NCI-H128 (cell line): ENCODE measurements around the gene KLHL3.

Experiments
- DNase-seq: peaks from one replicate; lab custom pipeline; 2025; ENCODE audit not compliant: unreplicated experiment; lab: John Stamatoyannopoulos, UW

The KLHL3 gene

DNA sequence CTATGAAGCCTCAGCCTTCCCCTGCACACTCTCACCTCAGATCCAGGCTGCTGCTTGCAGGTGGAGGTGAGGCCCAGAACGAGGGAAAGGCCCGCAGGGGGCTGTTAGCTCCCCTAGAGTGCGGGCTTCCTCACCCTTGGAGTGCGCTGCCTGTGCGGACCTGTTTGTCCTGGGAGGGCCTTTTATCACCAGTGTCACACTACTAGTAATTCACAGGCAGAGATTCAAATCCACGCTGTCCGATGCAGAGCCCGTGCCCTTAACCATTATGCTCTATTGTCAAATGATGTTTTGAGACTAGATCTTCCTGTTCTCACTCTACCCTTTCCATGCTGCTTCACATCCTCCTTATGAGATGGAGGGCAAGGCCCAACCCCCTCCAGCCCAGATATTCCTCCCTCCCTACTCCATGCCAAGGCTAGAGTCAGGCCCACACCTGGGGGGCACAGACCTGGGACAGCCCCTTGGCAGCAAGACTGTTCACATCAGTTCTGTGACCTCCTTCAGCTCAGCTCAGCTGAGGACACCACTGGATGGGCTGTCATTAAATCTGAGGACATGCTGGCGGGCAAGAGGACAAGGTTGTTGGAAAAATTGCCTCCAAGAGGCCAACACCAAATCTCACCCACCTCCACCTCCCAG lies 124.0 kb downstream of the KLHL3 start:
- DNase-seq: no peak

DNA sequence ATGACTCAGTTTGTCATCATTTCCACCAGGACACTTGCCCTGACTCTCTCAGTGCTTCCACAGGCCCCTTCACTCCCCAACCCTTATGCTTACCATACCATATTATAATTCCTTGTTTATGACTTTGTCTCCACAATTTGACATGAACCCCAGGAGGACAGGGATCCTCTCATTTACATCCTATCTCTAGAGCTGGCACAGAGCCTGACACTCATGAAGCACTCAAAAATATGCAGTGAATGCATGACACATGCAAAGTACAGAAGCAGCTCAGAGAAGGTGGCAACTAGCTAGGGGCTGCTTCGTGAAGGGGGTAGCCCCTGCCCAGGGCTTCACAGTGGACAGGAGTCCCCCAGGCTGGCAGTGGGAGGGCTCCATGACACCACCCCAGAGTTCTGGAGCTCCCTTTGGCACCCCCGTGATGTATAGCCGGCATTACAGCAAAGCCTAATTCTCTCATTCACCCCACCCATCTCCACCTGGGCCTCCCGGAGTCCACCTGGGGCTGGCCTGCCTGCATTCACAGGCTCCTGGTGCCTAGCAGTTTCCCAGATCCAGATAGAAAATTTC lies 124.8 kb downstream of the KLHL3 start:
- no peak for DNase-seq

DNA sequence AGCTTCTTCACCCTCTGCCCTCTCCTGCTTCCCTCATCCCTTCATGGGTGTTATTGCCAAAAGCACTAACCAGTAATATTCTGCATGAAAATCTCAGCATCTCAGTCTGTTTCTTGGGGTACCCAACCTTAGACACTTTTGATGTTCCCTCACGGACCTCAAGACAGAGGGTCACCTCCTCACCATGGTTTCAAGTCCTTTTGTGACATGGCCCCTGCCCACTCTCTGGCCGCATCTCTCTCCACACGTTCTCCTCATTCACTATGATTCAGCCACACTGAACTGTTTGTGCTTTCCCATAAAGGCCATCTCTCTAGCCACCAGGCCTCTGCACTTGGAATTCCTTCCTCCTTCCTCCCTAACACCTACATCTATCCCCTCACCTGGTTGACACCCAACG lies 125.3 kb downstream of the KLHL3 start:
- DNase-seq: no peak

DNA sequence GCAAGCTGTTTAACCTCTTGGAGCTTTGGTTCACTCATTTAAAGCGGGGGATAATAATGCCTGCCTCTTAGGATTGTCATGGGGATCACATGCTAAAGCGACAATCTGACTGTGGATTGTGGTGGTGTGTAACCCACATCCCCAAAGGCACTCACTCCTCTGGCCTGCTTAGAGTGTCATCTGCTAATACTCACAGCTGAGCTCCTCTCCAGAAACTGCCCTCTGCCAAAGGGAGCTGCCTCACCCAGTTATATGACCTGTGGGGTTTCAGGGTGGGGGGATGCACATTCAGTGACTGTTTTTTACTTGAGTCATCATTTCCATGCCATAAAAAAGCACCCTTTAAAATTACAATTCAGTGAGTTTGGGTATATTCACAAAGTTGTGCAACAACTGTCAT lies 126.8 kb downstream of the KLHL3 start:
- DNase-seq: no peak

DNA sequence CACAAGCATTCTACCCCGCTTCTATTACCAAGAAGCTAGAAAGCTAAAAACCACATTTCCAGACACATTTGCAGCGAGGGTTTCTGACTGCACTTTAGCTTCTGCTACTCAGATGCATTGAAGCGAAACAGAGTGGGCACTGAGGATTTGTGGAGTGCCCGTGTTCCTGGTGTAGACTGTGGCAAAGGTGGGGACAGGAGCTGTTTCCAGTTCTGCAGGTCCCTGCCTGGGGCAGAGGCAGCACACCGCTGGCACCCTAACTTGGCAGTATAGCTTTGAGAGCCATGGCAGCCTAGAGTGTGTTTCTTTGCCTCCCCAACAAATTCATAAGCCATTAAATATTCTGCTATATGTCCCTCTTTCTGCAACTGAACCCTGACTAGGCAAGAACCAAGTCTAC lies 128.1 kb downstream of the KLHL3 start:
- DNase-seq: no peak

DNA sequence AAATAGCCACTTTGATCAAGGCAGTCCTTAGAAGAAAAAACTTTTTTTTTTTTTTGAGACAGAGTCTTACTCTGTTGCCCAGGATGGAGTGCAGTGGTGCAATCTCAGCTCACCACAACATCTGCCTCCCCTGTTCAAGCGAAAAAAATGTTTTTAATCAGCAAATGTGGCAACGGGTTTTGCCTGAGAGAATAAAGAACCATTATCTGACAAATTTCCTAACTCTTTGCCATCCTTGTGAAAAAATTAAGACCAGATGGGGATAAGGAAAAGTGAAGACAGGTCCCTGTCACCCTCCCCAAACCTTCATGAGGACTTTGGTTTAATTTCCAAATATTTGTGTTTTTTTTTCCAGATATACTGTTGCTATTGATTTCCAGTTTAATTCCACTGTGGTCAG lies 129.5 kb downstream of the KLHL3 start:
- DNase-seq: no peak

DNA sequence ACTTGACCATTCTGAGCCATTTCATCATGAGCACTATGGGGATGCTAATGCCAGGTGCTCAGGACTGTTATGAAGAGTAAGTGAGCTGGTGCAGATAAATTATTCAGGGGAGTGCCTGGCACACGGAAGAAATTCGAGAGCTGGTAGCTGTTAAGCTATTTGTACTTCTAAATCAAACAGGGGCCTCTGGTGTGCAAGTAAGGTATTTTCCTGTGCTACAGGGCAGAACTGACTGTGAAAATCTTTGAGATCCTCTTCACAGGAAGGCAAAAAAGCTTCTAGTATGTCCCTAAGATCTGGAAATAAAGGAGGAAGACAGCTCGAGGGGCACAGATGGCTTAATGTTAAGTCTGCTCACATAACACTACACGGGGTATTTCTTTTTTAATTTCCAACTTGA lies 130.5 kb downstream of the KLHL3 start:
- DNase-seq: no peak

DNA sequence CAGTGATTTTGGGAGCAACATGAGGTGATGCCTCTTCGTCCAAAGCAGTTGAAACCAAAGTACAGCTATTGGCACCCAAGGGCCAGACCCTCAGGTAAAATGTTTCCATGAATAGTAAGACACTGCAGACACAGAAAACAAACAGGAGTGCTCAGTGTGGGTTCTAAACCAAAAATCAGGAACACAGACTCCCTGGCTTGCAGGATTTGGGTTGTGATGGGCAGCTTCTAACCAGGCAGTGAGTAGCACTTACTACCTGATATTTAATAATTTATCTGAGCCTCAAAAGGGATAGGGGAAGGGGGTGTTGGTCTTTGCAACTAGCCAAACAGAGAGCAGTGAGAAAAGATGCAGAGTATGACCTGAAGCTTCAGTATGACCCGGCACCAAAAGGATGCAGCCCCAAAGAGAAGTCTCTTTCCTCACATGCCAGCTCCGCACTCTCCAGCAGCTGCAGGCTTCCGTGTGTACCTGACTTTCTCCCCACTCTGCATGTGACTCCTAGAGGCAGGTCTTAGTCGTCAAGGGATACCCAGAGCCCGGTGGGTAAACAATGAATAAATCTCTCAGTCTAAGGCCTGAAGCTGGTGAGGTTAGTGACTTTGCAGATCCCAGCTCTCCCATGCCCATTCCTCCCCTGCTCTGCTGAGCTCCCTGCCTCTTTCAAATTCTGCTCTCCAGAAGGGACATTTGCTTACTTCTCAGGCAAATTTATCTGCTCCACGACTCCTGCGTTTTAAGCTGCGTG lies 131.4 kb downstream of the KLHL3 start:
- no peak for DNase-seq

DNA sequence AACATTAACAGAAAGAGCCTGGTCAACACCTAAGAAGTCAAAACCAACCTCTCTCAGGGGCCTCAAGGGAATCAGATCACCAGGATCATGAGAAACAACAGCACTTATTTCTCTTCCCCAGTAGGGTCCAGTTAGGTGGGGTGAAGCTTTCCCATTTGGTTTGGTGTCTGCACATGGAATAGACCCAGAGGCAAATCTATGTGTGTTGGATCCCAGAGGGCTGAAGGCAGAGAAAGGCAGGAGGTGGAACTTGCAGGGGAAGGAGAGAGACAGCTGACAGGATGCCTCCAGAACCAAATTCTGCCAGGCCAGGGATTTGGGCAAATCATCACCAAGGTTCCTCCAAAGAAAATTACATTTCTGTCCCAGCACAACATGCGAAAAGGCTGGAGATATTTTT lies 132.0 kb downstream of the KLHL3 start:
- no peak for DNase-seq

DNA sequence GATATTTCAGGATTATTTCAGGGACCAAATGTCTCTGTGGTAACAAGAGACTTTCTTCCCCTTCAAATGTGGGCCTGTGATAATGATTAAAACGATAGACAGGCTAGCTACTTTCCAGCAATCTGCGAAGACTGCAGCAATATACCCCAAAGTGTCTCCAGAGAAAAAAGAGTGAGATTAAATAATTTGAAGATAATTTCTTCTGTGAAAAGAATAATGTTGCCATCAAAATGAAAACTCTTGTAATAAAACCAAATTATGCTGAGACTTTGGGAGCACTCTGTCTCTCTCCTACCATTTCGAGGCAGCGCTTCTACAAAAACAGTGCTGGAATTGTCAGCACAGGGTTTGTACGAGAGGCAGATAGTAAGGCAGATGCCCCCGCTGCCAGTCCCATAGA lies 132.5 kb downstream of the KLHL3 start:
- no peak for DNase-seq

DNA sequence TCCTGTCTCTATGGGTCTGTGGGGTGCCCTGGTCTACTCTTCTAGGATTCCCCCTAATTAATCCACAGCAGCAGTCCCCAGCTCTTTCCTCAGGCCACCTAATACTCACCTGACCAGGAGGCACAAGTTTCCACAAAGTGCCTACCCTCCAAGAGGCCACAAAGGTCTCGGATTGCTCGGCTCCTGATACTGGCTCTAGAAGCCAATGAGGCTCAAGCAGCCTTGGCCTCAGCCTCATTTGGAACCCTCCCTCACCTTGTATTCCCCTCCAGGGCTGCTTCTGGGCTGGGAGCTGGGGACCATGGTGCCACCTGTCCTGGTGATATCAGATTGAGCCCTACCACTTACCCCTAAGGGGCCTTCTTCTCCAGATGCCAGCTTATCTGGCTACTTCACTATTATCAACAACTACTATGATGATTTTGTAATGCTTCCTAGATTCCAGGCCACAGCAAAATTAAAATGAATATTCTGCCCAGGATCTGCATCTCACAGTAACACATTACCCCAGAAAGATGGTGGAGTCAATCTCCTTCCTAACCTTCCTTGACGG lies 133.1 kb downstream of the KLHL3 start:
- no peak for DNase-seq

DNA sequence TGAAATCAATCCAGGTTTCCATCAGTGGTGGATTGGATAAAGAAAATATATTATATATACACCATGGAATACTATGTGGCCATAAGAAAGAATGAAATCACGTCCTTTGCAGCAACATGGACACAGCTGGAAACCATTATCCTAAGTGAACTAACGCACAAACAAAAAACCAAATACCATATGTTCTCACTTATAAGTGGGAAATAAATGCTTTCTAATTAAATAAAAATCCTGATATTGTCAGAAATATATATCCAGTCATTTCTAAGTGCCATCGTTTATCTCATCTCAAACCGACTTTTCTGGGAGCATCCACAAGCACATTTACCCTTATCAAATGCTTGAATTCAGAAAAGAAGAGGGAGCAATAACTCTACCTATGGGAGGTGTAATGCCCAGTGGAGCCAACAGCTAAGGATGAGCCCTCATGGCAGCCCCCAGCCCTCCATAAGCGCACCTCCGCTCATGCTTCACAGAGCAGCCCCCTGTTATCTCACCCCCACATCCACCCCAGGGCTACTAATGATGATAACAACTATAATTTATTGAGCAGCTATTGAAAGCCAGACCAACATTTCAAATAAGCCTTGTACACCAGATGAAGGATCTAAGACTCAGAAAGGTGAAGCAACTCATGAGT lies 135.0 kb downstream of the KLHL3 start:
- DNase-seq: no peak

DNA sequence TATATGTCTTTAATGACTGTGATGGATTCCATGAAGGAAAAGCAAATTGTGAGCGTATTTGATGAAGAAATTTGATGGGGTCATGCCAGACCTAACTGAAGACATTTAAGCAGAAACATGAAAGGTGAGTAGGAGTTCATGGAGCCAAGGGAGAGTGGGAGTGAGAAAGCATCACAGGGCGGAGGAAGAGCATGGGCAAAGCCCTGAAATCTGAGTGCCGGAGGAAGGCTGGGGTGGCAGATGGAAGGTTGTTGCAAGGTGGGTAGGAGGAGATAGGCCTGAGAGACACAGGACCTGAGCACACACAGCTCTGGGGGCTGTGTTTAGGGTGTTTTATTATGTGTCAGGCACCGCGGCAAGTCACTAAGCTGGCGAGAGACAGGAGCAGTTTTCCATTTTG lies 136.4 kb downstream of the KLHL3 start:
- DNase-seq: no peak

DNA sequence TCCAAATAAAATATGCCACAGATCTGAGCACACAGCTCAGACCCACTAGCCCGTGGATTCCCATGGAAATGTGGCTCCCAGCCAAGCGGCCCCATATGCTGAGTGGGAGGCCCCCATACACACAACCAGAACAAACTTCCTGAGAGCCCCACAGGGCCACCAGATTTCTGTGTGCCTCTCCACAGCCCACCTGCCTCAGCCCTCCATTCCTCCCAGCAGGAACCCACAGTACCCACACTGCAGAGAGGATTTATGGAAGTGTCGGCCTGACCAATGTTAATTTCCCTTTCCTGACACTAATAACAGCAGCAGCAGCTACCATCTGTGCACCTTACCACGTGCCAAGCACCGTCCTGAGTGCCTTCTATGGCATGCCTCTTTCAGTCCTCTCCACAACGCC lies 137.5 kb downstream of the KLHL3 start:
- no peak for DNase-seq

DNA sequence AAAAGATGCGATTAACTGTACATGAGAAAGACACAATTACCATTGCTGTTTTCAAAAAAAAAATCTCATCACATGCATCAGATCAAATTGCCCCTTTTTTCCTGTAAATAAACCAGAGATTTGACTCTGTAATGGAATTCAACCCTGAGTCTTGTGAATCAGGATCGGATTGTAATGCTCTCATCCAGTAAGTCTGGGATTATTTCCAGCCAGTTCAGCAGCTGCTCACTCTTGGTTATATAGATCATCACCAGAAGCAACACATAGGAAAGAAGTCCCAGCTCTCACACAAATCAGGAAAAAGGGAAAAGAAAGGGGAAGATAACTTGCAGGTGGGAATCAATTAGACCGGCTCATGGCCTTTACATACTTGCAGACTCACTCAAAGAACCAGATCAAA lies 138.9 kb downstream of the KLHL3 start:
- no peak for DNase-seq

DNA sequence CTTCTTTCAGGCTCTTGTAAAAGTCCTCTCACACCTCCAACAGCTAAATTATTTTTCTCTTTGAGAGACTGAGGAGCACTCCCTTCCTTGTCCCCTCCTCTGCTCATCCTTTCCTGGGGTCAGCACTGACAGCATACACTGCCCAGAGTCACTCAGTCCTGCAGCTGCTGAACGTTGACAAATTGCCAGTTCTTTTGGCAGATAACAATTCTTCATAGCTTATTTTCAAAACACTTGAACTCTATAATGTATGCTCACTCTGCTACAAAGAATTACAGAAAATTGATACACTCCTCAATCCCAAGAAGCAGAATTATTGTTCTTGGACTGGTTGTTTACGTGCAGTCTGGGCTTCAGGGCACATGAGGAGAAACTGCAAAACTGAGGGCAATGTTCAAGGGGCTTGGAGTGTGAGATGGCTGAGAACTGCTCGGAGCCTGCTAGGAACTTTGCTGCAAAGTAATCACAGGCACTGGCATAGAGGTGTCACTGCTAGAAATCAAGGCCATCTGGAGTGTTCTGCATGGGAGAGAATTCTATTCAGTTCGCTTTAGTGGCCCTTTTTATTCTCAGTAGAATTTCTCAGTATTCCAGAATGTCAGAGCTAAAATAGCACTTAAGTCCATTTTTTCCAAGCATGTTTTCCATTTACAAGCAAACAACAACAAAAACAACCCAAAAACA lies 140.4 kb downstream of the KLHL3 start:
- no peak for DNase-seq

DNA sequence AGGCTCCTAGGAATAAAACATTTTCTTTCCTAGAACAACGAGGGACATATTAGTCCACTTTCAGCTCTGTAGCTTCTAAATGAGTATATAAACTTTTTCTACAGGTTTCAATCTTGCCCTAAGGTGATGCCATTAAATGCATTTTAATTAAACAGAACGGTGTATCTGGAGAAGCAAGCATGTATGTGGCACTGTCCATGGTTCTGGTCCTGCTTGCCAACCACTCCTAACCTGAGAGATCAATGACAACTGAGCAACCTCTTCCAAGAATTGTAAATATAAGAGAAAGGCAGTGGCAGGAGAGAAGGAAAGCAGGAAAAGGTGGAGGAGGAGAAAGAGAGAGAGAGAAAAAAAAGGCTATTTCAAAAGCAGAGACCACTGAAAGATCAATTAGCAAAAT lies 141.2 kb downstream of the KLHL3 start:
- DNase-seq: no peak

DNA sequence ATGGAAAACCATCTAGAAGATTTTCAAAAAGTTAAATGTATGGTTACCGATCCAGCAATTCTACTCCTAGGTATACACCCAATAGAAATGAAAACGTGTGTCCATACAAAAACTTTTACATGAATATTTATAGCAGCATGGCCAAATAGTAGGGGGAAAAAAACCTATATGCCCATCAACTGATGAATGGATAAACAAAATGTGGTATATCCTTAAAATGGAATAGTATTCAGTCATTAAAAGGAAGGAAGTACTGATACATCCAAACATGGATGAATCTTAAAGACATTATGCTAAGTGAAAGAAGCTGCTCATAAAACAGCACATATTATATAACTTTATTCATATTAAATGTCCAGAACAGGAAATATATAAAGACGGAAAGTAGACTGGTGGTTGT lies 143.6 kb downstream of the KLHL3 start:
- DNase-seq: no peak

DNA sequence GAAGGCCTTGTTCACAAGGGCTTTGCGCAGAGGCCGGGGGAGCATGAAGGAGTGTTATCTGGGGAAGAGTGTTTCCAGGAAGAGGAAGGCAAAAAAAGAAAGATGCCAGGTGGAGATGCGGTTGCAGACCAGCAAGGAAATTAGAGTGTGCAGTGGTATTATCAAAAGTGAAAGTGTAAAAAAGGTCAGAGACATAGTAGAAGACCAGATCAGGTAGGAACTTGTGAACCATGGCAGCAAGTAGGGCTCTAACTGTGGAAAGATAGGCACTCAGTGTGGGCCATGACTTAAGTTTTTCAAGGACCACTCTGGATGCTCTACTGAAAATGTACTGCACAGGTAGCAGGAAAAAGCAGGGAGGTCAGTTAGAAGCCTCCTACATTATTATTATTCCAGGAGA lies 146.7 kb downstream of the KLHL3 start:
- DNase-seq: no peak

DNA sequence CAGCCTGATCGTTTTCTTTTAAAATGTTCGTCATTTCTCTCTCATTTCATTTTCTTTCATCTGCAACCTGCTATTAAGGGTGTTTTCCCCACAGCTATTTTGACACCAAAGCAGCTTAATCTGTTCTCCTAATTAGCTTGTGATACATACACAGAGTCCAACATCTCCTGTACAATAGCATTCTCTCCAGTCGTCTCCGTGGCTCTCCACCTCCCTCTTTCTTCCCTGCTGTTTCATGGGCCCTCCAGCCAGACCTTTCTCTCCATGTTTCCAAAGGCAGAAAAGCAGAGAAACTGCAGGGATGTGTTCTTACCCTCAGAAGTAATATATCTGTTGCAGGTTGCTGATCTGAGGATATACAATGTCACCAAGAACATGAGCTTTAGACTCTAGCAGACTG lies 148.0 kb downstream of the KLHL3 start:
- DNase-seq: no peak

DNA sequence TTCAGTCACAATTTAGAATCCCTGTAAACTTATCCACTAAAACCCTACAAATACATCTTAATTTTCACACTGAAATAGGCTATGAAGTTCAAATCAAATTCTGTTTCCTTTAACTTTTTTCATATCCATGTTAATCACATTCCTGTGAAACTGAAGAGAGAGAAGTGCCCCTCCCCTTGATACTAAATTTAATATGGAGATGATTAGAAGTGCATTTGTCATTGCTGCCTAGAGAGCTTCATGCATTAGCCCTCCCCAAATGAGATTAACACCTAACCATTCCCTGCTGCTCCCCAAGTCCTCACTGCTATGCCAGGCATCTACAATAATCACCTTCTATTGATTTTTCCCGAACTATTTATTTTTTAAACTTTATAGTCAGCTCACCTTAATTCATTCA lies 151.6 kb downstream of the KLHL3 start:
- no peak for DNase-seq
